HUES64 (cell line): ENCODE data around the gene ANKRD13C.
"Not testable (repeated sequence)": the region's sequence is repeated elsewhere in the genome, so short reads cannot be mapped to it uniquely, and the experiment has no call there.

Source experiments
- H3K27ac ChIP-seq: 2 replicates; pipeline ENCODE4 v1.7.0; 2013; ENCODE audit warnings: low read depth, low read length, inconsistent platforms
- H3K27me3 ChIP-seq: 2 replicates; pipeline ENCODE4 v1.6.1; 2013; ENCODE audit warnings: mild to moderate bottlenecking, low read length; ENCODE audit not compliant: insufficient read depth
- H3K36me3 ChIP-seq: 2 replicates; pipeline ENCODE4 v1.6.1; 2013; ENCODE audit warnings: mild to moderate bottlenecking, low read length; ENCODE audit not compliant: insufficient read depth
- H3K4me1 ChIP-seq: 2 replicates; pipeline ENCODE4 v1.6.1; 2013; ENCODE audit warnings: mild to moderate bottlenecking, low read length, moderate library complexity; ENCODE audit not compliant: insufficient read depth
- H3K4me3 ChIP-seq: 2 replicates; pipeline ENCODE4 v1.5.1; 2013; ENCODE audit warnings: mild to moderate bottlenecking, low read length, moderate library complexity
- H3K9ac ChIP-seq: 2 replicates; pipeline ENCODE4 v1.6.1; 2013; ENCODE audit warnings: mild to moderate bottlenecking, low read depth, low read length
- H3K9me3 ChIP-seq: 2 replicates; pipeline ENCODE4 v1.6.1; 2013; ENCODE audit warnings: low read depth, low read length; ENCODE audit not compliant: insufficient read depth
- WGBS: fragments of 150-250, 120-280 bp; methylation state at CpG from one replicate; pipeline ENCODE4 v1.1.7; 2013; ENCODE audit warnings: missing lambda C conversion rate; 5-methylcytosine and 5-hydroxymethylcytosine counted together

The ANKRD13C gene

DNA sequence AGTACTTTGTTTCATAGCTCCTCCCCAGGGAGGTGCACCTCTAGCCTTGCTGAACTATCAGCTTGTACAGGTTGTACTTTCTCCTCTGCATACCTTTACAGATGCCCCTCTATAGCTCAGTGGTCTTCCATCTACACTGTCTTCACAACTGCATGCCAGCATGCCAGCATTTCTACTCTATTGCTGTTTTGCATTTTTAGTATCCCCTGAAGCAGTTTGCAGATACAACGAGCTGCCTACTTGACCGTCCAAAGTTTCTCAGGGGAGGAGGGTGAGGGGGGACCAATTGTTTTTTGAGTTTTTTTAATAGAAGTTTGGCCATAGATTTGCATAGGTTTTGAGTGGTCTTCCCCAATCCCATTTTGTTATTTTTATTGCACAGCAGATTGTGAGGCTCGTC is 29.0 kb upstream of the ANKRD13C start:
- Histone ChIP-seq H3K4me1 (no peaks in the 10 kb centered on the region), H3K27me3 (no peaks in the 10 kb centered on the region), H3K27ac (no peak overlapping the region), H3K36me3 (no peaks in the 10 kb centered on the region), H3K4me3 (no peak overlapping the region), H3K9ac (no peak overlapping the region), H3K9me3 (no peaks in the 10 kb centered on the region)
- 92% methylated on average over 3 of the region's 3 CpGs for WGBS

DNA sequence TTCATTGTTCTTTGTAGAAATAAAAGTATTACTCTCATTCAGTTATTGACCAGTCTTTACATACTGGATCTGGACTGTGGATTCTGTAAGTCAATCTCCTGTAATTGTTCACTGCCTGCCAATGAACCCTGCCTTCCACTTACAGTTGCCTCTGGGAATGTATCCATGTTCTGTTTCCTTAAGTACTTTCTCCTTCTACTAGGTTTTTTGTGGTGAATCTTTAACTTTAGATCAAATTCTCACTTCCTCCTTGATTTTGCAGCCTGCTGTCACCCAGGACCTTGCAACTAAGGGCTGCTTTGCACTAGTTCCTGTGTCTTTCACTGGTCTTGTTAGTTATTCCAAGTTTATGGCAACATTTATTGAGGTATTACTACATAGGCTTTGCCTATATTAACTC is 28.2 kb upstream of the ANKRD13C start:
- Histone ChIP-seq H3K27ac (no peak overlapping the region), H3K9me3 (no peaks in the 10 kb centered on the region), H3K9ac (no peak overlapping the region), H3K36me3 (no peaks in the 10 kb centered on the region), H3K4me3 (no peak overlapping the region), H3K4me1 (no peaks in the 10 kb centered on the region), H3K27me3 (no peaks in the 10 kb centered on the region)

DNA sequence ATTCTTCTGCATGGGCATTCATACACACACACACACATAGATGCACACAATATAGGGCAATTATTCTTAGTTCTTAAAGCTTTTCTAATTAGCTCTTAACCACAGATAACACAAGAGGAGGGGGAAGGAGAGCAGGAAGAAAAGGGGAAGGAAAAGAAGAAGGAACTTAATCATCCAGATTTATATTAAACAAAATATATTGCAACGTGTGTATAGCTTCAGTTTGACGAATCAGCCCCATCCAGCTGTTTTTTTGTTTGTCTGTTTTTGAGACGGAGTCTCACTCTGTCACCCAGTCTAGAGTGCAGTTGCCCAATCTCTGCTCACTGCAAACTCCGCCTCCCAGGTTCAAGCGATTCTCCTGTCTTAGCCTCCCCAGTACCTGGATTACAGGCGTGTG is 21.7 kb upstream of the ANKRD13C start:
- no peak overlapping the region for H3K4me3 ChIP-seq
- no peaks in the 10 kb centered on the region for H3K27me3 ChIP-seq
- WGBS, result 95% methylated on average over 6 of the region's 6 CpGs

DNA sequence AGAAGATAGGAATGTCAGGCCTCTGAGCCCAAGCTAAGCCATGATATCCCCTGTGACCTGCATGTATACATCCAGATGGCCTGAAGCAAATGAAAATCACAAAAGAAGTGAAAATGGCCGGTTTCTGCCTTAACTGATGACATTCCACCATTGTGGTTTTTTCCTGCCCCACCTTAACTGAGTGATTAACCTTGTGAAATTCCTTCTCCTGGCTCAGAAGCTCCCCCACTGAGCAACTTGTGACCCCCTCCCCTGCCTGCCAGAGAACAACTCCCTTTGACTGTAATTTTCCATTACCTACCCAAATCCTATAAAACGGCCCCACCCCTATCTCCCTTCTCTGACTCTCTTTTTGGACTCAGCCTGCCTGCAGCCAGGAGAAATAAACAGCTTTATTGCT is 19.1 kb upstream of the ANKRD13C start:
- H3K27me3 ChIP-seq, H3K4me3 ChIP-seq, H3K9me3 ChIP-seq, H3K9ac ChIP-seq, H3K36me3 ChIP-seq: not testable (repeated sequence)
- Histone ChIP-seq H3K4me1 (peaks cover 22% of the 10 kb centered on the region), H3K27ac (peak overlapping the region; percentile 52; the same call in 1 of the 2 replicates)
- WGBS, result 28% methylated on average over 2 of the region's 2 CpGs

More for the DNA sequence above, 21.7 kb upstream of the ANKRD13C start:
- no peak overlapping the region for H3K27ac ChIP-seq
- H3K9ac ChIP-seq, result no peak overlapping the region
- H3K36me3 ChIP-seq, result no peaks in the 10 kb centered on the region
- no peaks in the 10 kb centered on the region for H3K9me3 ChIP-seq
- peaks cover 22% of the 10 kb centered on the region for H3K4me1 ChIP-seq

DNA sequence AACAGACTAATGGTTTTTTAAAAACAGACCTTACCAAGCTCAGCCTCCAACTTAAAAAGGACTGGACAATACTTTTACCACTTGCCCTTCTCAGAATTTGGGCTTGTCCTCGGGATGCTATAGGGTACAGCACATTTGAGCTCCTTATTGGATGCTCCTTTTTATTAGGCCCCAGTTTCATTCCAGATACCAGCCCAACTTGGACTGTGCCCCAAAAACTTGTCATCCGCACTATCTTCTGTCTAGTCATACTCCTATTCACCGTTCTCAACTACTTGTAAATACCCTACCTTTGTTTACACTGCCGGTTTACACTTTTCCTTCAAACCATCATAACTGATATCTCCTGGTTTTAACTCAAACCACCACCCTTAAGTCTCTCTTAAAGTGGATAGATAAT is 17.9 kb upstream of the ANKRD13C start:
- Histone ChIP-seq H3K36me3 (no peaks in the 10 kb centered on the region), H3K9ac (no peak overlapping the region), H3K27ac (no peak overlapping the region), H3K4me1 (peaks cover 22% of the 10 kb centered on the region), H3K9me3 (no peaks in the 10 kb centered on the region), H3K27me3 (no peaks in the 10 kb centered on the region), H3K4me3 (no peak overlapping the region)
- WGBS, result 89% methylated on average over 4 of the region's 4 CpGs

DNA sequence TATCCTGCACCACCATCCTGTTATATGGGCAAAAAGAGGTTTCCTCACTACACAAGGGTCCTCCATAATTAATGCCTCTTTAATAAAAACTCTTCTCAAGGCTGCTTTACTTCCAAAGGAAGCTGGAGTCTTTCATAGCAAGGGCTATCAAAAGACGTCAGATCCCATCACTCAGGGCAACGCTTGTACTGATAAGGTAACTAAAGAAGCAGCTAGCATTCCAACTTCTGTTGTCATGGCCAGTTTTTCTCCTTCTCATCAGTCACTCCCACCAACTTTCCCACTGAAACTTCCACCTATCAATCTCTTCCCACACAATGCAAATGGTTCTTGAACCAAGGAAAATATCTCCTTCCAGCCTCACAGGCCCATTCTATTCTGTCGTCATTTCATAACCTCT is 17.1 kb upstream of the ANKRD13C start:
- H3K27me3 ChIP-seq, H3K4me3 ChIP-seq, H3K9me3 ChIP-seq, H3K27ac ChIP-seq, H3K36me3 ChIP-seq, H3K9ac ChIP-seq: not testable (repeated sequence)
- peaks cover 22% of the 10 kb centered on the region for H3K4me1 ChIP-seq
- 90% methylated on average over 3 of the region's 3 CpGs for WGBS

DNA sequence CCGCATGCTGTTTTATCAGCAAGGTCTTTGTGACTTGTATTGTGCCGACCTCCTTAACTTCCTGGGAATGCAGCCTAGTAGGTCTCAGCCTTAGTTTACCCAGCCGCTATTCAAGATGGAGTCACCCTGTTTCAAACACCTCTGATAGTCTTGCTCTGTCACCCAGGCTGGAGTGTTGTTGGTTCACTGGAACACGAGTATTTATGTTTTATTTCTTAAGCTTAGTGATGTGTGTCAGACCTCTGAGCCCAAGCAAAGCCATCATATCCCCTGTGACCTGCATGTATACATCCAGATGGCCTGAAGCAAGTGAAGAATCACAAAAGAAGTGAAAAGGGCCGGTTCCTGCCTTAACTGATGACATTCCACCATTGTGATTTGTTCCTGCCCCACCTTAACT is 12.9 kb upstream of the ANKRD13C start:
- H3K27me3 ChIP-seq, H3K4me1 ChIP-seq, H3K9me3 ChIP-seq, H3K9ac ChIP-seq, H3K36me3 ChIP-seq, H3K4me3 ChIP-seq, H3K27ac ChIP-seq: not testable (repeated sequence)
- WGBS, result 92% methylated on average over 5 of the region's 5 CpGs

DNA sequence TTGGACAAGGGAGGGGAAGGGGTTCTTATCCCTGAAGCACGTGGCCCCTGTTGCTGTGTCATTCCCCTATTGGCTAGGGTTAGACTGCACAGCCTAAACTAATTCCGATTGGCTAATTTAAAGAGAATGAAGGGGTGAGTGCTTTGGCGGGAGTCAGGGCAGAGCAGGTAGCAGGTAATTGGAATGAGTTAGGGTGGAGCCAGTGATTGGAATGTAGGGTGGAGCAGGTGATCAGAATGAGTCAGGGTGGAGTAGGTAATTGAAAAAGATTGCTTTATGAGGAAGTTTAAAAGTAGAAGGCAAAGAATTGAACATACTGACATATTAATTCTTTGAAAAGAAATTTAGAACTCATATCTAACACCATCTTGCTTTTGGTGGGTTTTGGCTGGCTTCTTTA is 12.5 kb upstream of the ANKRD13C start:
- H3K9me3 ChIP-seq, H3K9ac ChIP-seq, H3K36me3 ChIP-seq, H3K27ac ChIP-seq, H3K27me3 ChIP-seq, H3K4me3 ChIP-seq, H3K4me1 ChIP-seq: not testable (repeated sequence)
- WGBS, result 89% methylated on average over 3 of the region's 3 CpGs

DNA sequence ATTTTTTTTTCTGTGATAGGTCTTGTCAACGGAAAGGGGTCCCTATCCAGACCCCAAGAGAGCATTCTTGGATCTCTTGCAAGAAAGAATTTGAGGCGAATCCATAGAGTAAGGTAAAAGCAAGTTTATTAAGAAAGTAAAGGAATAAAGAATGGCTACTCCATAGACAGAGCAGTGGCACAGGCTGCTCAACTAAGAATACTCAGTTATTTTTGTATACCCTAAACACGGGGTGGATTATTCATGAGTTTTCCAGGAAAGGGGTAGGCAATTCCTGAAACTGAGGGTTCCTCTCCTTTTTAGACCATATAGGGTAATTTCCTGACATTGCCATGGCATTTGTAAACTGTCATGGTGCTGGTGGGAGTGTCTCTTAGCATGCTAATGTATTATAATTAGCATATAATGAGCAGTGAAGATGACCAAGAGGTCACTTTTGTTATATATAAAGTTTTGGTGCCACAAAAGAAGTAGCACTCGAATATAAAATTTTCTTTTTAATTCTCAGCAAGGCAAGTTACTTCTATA is 12.0 kb upstream of the ANKRD13C start:
- not testable (repeated sequence) for H3K9me3 ChIP-seq, H3K36me3 ChIP-seq, H3K4me3 ChIP-seq, H3K27me3 ChIP-seq, H3K9ac ChIP-seq, H3K27ac ChIP-seq, H3K4me1 ChIP-seq
- WGBS, result 93% methylated on average over 4 of the region's 4 CpGs

DNA sequence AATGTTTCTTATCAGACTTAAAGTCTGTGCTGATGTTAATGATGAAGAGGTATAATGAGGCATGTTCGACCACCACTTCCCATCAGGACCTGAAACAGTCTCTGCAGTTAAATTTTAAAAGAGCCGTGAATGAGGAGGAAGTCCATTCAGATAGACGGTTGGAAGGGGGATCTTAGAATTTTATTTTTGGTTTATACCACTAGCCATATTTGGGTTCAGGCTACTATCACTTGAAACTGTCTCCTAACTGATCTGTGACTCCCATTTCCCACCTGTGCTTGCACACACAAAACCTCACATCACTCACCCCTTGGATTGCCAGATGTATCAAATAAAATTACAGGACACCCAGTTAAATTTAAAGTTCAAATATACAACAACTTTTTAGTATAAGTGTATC is 9.9 kb upstream of the ANKRD13C start:
- no peaks in the 10 kb centered on the region for H3K27me3 ChIP-seq
- H3K9ac ChIP-seq, result no peak overlapping the region
- no peak overlapping the region for H3K4me3 ChIP-seq
- peaks cover 8% of the 10 kb centered on the region; the same call in 1 of the 2 replicates for H3K4me1 ChIP-seq
- H3K9me3 ChIP-seq, result no peaks in the 10 kb centered on the region
- H3K36me3 ChIP-seq, result no peaks in the 10 kb centered on the region
- H3K27ac ChIP-seq, result no peak overlapping the region
- 83% methylated on average over 3 of the region's 3 CpGs for WGBS

DNA sequence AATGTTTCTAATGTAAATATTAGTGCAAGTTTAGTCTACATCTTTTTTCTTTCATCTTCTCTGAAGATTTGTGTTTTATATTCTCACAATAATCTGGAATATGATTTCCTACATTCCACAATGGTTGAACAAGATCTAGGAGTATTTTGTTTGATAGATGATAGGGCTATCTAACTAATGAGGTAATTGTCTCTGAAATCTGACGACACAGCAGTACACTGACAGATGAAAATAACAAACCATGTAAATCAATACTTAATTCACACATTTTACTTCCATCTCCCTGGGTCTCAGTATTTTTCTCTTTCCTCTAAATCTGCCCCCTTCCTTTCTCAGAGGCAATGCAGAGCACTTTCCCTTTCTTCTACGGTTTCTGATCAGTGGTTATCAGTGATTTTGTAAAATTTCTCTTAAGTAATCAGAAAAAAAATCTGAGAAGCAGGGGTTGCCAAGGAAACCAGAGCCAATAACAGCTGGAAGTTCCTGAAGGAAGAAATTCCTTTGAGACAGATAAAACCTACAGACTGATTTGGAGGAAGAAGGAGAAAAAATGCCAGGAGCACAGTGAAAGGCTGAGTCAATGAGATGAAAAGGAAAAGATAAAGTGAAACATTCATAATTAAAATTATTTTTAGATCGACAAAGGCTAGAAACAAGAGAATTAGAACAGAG is 7.3 kb upstream of the ANKRD13C start:
- WGBS, result 71% methylated on average over 3 of the region's 3 CpGs
- Histone ChIP-seq H3K4me3 (no peak overlapping the region), H3K4me1 (peaks cover 8% of the 10 kb centered on the region; the same call in 1 of the 2 replicates), H3K36me3 (no peaks in the 10 kb centered on the region), H3K9ac (peak overlapping the region; percentile 32; the same call in 1 of the 2 replicates), H3K27ac (peak overlapping the region; percentile 38; the same call in 1 of the 2 replicates), H3K27me3 (no peaks in the 10 kb centered on the region), H3K9me3 (no peaks in the 10 kb centered on the region)

DNA sequence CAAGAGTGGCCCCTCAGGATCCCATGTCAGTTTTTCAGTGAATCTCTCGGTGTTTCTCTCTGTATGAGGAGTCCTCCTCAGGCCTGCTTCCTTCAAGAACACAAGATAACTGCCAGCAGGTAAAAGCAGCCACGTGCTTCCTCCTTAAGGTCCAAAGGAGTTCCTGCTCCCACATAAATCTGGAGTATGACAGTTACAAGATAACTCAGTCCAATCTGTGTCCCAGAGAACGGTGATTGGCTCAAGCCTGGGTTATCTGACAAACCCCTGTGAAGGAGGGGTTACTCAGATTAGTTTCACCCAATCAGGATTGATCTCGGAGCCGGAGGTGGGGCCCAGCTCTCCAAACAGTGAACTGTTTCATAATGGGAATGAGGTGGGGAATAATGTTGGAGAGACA is 5.8 kb upstream of the ANKRD13C start:
- Histone ChIP-seq H3K9ac (no peak overlapping the region), H3K4me1 (peaks cover 8% of the 10 kb centered on the region; the same call in 1 of the 2 replicates), H3K27ac (no peak overlapping the region), H3K36me3 (no peaks in the 10 kb centered on the region), H3K27me3 (no peaks in the 10 kb centered on the region), H3K9me3 (no peaks in the 10 kb centered on the region), H3K4me3 (no peak overlapping the region)
- WGBS, result 86% methylated on average over 5 of the region's 5 CpGs
